ENCODE data around the gene MAPKAPK5.
A peak's percentile ranks its signal among the peaks of the same experiment; 100 is the strongest.

MAPKAPK5 gene

DNA sequence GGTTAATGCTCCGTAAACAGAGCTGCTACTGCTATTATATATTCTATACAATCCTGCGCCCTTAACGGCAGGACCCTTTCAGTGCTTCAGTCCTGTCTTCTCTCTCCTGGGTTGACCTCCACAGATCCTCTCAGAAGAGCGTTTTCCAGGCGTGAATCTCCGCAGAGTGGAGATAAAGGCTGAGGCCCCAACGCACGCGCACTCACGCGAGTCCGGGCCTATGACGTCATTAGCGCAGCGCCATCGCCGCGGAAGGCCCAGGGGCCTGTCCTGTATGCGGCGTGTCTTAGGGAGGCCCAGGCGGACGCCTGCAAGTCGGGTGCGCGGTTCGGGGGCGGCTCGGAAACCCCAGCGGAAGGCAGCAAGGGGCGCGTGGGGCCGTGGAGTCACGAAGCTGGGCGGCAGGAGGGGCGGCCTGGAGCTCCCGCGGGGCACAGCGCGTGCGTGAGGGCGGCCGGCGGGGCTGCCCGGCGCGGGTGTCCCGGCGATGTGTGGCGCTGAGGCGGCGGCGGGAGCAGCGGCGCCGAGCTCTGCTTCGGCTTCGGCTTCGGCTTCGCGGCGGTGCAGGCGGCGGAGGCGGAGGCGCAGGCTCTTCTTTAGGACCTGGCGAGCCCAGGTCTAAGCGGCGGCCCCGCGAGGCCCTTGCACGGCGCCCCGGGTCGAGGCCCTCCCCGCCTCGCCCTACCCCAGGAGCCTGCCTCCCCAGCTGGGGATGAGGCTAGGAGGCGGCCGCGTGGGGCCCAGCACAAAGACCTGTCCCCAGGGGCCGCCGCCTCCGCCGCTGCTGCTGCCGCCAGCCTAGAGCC is at the start of gene MAPKAPK5:
Gene MAPKAPK5 (plus strand): TSS at position 479 of the 806 bp plus-strand sequence. CDS start 506 bp downstream, outside the sequence.
- peak within 1 kb of the TSS; percentile 85 for H3K4me3 ChIP-seq (ENCODE audit: low read depth, low read length)
- DNase-seq (ENCODE audit: low read depth) = peak; percentile 95
- TF ChIP-seq, protein P1, sequence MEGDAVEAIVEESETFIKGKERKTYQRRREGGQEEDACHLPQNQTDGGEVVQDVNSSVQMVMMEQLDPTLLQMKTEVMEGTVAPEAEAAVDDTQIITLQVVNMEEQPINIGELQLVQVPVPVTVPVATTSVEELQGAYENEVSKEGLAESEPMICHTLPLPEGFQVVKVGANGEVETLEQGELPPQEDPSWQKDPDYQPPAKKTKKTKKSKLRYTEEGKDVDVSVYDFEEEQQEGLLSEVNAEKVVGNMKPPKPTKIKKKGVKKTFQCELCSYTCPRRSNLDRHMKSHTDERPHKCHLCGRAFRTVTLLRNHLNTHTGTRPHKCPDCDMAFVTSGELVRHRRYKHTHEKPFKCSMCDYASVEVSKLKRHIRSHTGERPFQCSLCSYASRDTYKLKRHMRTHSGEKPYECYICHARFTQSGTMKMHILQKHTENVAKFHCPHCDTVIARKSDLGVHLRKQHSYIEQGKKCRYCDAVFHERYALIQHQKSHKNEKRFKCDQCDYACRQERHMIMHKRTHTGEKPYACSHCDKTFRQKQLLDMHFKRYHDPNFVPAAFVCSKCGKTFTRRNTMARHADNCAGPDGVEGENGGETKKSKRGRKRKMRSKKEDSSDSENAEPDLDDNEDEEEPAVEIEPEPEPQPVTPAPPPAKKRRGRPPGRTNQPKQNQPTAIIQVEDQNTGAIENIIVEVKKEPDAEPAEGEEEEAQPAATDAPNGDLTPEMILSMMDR (conservative IDR thresholded peaks at IDR 0.05; ENCODE audit: low read depth, low read length) = no peak

- H3K4me3 ChIP-seq (ENCODE audit: low read depth, low read length) = no peak overlapping the region
- no peak for DNase-seq (ENCODE audit: low read depth)
- TF ChIP-seq, protein P1 (conservative IDR thresholded peaks at IDR 0.05; ENCODE audit: low read depth, low read length) = no peak
Observed at GRCh38 chr12:111792856-111793235, 49.2 kb upstream of the MAPKAPK5 start.

- DNase-seq (ENCODE audit: low read depth) = no peak
Observed at GRCh38 chr12:111798182-111798581, 43.8 kb upstream of the MAPKAPK5 start.

DNA sequence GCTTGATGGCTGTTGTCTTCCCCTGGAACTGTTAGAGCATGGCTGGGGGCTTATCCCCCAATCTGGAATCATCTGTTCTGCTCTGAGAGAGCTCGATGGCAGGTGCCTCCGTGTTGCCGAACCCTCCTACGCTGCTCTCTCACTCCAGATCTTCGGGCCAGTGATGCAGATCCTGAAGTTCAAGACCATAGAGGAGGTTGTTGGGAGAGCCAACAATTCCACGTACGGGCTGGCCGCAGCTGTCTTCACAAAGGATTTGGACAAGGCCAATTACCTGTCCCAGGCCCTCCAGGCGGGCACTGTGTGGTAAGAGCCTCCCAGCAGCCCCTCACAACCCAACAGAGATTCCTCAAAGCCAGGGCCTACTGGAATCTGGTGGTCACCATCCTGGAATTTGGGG is 42.3 kb upstream of the MAPKAPK5 start:
- no peak for DNase-seq (ENCODE audit: low read depth)
- TF ChIP-seq, protein P1 (conservative IDR thresholded peaks at IDR 0.05; ENCODE audit: low read depth, low read length) = no peak
- no peak overlapping the region for H3K4me3 ChIP-seq (ENCODE audit: low read depth, low read length)

More at GRCh38 chr12:111798182-111798581, 43.8 kb upstream of the MAPKAPK5 start:
- H3K4me3 ChIP-seq (ENCODE audit: low read depth, low read length) = no peak overlapping the region
- TF ChIP-seq, protein P1 (conservative IDR thresholded peaks at IDR 0.05; ENCODE audit: low read depth, low read length) = no peak

DNA sequence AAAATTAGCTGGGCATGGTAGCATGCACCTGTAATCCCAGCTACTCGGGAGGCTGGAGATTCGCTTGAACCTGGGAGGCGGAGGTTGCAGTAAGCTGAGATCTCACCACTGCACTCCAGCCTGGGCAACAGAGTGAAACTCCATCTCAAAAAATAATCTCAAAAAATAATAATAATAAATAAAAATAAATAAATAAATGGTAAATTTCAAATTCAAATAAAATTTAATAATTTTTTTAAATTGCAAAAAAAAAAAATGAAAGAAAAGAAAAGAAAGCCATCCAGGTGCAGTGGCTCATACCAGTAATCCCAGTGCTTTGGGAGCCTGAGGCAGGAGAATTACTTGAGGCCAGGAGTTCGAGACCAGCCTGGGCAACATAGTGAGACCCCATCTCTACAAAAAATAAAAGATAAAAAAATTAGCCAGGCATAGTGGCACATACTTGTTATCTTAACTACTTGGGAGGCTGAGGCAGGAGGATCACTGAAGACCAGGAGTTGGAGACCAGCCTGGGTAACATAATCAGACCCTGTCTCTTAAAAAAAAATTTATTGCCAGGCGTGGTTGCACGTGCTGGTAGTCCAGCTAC is 38.9 kb upstream of the MAPKAPK5 start:
- DNase-seq (ENCODE audit: low read depth) = no peak
- TF ChIP-seq, protein P1 (conservative IDR thresholded peaks at IDR 0.05; ENCODE audit: low read depth, low read length) = no peak
- no peak overlapping the region for H3K4me3 ChIP-seq (ENCODE audit: low read depth, low read length)

DNA sequence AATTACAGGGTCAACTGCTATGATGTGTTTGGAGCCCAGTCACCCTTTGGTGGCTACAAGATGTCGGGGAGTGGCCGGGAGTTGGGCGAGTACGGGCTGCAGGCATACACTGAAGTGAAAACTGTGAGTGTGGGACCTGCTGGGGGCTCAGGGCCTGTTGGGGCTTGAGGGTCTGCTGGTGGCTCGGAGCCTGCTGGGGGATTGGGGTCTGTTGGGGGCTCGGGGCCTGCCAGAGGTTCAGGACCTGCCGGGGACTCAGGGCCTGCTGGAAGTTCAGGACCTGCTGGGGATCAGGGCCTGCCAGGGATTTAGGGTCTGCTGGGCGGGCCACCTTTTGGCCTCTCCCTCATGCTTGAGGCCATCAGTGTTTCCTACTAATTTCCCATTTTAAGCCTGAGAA is 38.2 kb upstream of the MAPKAPK5 start:
- DNase-seq (ENCODE audit: low read depth) = no peak
- H3K4me3 ChIP-seq (ENCODE audit: low read depth, low read length) = no peak overlapping the region
- TF ChIP-seq, protein P1 (conservative IDR thresholded peaks at IDR 0.05; ENCODE audit: low read depth, low read length) = no peak

Measured in choroid plexus epithelial cell (primary cell).